ENCODE data around the gene TMEM198.

TMEM198 gene

GRCh38 chr2:219508971-219509779 lies 34.7 kb upstream of the TMEM198 start:
- DNase-seq (ENCODE audit: low read depth): no peak

DNA sequence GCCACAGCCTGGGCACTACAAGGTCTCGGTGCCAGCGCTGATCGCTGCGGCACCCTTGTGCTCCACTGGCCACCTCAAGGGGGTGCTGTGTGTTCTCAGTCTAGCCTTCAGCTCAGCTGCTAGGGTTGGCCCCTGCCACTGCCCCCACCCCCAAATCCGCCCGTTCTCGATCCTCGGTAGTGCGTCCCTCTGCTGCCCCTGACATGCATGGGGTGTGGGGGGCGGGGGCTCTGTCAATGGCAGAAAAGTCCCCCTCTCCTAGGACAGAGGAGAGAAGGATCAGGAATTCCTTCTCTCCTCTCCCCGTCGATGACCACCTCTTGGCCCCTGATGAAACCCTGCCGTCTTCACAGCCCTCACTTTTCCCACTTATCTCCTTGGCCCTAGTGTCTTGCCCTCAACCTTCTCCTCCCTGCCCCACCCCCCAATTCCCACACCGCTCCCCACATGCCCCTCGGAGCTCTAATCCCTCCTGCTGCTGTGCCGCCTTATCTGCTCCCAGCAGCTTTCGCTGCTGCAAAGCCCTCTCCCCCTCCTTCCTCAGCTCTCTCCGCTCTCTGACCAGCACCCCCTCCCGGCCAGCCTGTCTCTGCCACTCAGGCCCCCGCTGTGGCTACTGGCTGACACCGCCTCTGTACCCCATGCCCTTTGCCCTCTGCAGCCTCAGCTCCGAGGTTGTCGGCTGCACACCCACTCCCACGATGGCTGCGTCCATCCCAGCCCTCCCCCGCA lies 33.9 kb upstream of the TMEM198 start:
- peak; percentile 50 for DNase-seq (ENCODE audit: low read depth)

DNA sequence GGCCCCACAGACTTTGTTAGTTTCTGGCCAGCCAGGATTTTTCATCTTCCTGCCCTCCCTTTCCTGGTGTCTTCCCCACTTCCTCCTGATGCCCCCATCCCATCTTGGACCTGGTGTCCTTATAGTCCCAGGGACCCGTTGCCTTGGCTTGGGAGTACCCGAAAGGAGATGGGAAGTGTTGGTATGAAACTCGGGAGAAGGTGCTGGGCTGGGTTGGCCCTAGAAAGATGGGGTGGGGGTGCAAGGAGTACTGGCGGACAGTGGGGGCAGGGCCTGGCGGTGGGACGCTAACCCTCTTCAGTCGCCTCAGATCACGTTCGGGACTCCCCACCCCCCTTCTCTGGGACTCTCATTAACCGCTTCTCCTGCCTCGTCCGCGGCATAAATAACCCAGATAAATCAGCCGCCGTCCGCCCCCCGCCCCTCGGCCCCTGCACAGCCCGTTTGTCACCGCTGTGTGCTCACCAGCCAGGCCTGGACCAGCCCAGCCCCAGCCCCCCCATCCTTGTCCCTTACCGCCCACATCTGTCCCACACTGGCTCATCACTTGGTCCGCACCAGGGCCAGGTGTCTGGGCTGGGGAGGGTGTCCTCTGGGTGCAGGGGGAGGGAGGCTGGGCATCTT lies 33.2 kb upstream of the TMEM198 start:
- no peak for DNase-seq (ENCODE audit: low read depth)

- DNase-seq (ENCODE audit: low read depth): no peak
Observed at GRCh38 chr2:219511547-219512325, 32.1 kb upstream of the TMEM198 start.

- no peak for DNase-seq (ENCODE audit: low read depth)
Observed at GRCh38 chr2:219512524-219513216, 31.2 kb upstream of the TMEM198 start.

DNA sequence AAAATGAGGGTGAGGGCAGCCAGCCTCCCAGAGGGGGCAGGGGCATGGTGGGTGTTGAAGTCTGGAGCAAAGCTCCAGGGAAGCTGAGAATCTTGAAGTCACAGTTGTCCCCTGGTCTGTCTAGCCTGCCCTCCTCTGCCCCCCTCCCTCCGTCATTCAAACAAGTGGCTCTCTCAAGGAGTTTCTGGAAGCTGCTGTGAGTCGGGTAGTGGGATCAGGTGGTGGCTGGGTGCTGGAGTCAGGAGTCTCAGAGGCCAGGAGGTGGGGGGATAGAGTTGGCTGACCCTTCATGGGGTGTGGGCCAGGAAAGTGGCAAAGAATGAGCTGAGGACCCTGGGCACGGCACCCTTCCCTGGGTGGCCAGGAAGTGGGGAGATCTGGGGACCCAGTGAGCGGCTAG lies 30.0 kb upstream of the TMEM198 start:
- no peak for DNase-seq (ENCODE audit: low read depth)

DNA sequence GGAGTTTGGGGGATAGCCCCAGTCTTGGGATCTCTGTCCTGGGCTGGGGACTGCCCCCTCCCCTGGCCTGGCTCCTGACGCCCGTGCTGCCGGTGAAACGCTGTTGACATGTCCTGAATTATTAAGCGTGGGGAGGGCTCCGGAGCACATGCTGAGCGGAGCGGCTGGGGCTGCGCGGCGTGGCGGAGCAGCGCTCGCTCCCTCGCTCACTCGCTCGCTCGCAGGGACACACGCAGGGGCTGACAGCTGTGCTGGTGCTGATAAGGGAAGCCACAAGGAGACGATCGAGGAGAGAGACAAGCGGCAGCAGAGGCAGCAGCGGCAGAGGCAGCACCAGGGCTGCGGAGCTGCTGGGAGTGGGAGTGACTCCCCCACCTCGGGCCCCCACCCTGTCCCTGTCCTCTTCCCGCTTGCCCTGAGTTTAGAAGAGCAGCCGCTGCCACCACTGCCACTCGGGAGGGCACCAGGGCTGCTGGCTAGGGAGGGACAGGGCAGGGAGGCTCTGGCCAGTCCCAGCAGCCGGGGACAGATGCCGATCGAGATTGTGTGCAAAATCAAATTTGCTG lies 29.5 kb upstream of the TMEM198 start, which contains the start of gene ASIC4:
Gene ASIC4, plus strand, starts transcription at position 287 of the 566 bp plus-strand sequence. Its CDS starts 243 bp downstream, at position 530.
- DNase-seq (ENCODE audit: low read depth): no peak

- no peak for DNase-seq (ENCODE audit: low read depth)
Observed at GRCh38 chr2:219514836-219515235, 29.0 kb upstream of the TMEM198 start.

DNA sequence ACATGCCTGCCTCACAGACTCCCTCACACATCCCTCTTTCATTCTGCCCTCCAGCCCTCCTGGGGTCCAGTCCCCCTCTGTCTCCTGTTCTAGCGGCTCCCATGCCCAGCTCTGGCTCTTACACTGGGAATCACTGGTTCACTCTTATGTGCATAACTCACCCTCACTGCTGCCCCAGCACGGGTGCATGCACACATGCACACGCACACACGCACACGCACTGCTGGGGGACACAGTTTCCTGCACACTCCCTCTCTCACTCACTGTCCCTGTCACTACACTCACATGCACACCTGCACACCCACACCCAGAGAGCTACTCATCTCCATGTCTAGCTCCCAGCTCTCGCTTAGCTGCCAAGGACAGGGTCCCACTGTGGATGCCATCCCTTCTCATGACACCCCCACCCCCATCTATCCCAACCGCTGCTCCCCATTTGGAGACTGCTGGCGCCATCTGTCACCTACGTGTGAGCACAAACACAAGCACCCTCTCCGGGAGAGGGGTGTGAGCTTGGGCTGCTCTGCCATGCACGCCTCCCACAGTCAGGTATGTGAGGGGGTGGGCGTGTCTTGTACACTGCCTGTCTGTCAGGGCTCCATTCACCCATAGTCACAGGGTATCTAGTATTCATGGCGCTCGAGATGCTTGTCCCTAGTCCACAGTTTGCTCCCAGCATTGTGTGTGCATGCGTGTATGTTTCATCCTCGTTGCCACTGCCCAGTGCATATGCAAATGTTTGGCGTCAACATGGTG lies 27.8 kb upstream of the TMEM198 start:
- DNase-seq (ENCODE audit: low read depth): no peak

DNA sequence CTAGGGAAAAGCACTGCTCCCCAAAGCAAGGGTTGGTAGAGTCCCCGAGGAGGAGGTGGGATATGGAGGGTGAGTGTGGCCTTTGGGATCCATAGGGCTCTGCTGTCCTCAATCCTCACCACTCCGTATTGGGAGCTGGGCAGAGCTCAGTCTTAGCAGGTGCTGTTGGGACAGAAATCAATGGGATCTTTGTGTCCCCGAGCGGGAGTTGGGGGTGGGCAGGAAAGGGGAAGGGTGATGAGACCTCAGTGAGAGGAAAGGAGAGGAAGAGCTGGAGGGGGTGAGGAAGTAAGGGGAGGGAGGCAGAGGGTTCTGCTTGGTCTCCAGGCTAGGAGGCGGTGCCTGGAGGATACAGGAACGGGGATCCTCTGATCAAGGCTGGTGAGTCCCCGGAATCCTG lies 26.9 kb upstream of the TMEM198 start:
- DNase-seq (ENCODE audit: low read depth): no peak

GRCh38 chr2:219517954-219518778 lies 25.7 kb upstream of the TMEM198 start:
- no peak for DNase-seq (ENCODE audit: low read depth)

DNA sequence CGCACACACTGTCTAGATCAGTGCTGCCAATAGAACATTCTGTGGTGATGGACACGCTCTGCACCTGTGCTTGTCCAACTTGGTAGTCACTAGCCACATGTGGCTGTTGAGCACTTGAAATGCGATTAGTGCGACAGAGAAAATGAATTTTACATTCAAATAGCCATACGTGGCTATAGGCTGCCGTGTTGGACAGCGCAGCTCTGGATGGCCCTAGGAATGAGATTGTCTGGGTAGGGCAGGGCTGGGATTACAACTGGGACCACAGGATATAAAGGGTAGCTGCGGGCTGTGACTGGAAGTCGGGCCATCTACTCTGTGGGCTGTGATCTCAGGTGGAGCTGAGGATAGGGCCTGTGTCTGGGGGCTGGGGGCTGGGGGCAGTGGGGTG lies 24.3 kb upstream of the TMEM198 start:
- no peak for DNase-seq (ENCODE audit: low read depth)

- no peak for DNase-seq (ENCODE audit: low read depth)
Observed at GRCh38 chr2:219520079-219520478, 23.7 kb upstream of the TMEM198 start.

DNA sequence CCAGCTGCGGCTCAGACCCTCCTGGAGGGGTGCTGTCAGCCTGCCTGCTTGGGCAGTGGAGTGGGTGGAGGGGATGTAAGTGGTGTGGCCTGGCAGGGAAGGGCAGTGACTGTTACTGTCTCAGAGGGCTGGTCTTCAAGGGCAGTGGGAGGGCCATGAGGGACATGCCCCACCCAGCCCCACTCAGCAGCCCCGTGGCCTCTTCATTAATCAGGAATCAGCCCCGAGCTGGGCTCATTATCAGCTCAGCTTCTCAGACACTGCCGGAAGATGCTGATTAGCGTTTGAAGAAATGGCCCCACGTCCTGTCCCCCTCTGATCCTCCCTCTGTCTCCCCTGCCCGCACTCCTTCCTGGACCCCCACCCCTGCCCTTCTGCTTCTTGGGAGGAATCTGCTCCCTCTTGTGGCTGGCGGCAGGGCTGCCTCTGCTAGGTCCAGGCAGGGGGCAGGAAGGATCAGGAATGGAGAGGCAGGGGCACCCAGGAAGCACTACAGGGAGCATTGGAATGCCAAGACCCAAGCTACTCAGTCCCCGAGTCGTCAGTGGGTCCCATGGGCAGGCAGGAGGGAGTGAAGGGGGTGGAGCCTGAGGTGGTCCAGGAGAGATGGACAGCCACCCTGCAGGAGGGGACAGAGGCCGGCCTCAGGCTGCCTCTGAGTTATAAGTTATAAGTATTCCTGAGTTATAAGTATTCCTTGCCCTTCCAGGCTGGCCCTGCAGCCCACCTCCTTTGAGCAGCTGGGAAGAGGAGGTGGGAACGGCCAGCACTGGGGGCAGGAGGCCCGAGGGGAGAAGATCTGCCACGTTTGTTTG lies 22.6 kb upstream of the TMEM198 start:
- no peak for DNase-seq (ENCODE audit: low read depth)

GRCh38 chr2:219522111-219523030 lies 21.5 kb upstream of the TMEM198 start:
- DNase-seq (ENCODE audit: low read depth): no peak

- no peak for DNase-seq (ENCODE audit: low read depth)
Observed at GRCh38 chr2:219523031-219523671, 20.7 kb upstream of the TMEM198 start.

GRCh38 chr2:219524817-219525216 lies 19.0 kb upstream of the TMEM198 start:
- no peak for DNase-seq (ENCODE audit: low read depth)

All from activated T-cell treated with anti-CD3 and anti-CD28 coated beads for 48 hours (primary cell).